ENCODE results near the gene ADRB1. TPM values are rescaled to one million over a fixed set of nuclear protein-coding genes. Genes with fewer than 3 reads are reported as not detected.

The ADRB1 gene
- total RNA-seq, 3 donors from 2014 or later (not counting 1 experiment from before 2014, with no cell fraction given): 0.12 to 2.9 (median 2.1) TPM

DNA sequence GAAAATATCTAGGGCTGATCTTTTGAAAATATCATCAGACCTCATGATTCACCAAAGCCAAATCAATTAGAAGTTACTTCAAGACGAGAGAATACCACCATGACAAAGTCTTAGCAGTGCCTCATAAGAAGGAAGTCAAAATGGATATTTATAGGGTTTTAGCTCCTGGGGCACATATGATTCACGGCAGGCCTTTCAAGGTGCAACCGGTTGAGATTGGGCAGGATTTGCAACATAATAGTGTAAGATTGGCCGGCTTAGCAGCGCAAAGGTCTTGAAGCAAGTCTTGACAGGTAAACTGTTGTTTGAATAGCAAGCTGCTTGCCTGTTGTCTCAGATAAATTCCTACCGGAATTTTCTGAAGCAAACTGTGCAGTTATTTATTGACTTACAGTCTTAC is 17.5 kb downstream of the ADRB1 start:
- peaks cover 5% of the 10 kb centered on the region for H3K4me1 ChIP-seq (ENCODE audit: control insufficient read depth, insufficient read depth, low read length)
- H3K27me3 Mint-ChIP-seq (ENCODE audit: low read depth in 2 of 2): peaks cover 0 to 14% of the 10 kb centered on the region in 2 donors
- H3K27me3 ChIP-seq (ENCODE audit: control insufficient read depth, insufficient read depth, low read length): no peaks in the 10 kb centered on the region
- no peaks in the 10 kb centered on the region for H3K36me3 Mint-ChIP-seq
- no peak overlapping the region for H3K4me3 Mint-ChIP-seq
- WGBS (ENCODE audit: insufficient coverage): 67% methylated on average over 5 of the region's 6 CpGs
- ATAC-seq (no peak), DNase-seq (no peak)
- H3K27ac ChIP-seq (ENCODE audit: low read length): no peak overlapping the region
- H3K9me3 ChIP-seq (ENCODE audit: control insufficient read depth, insufficient read depth, low read length): no peaks in the 10 kb centered on the region
- no peaks in the 10 kb centered on the region for H3K9me3 Mint-ChIP-seq
- H3K36me3 ChIP-seq (ENCODE audit: control insufficient read depth, insufficient read depth, low read length): no peaks in the 10 kb centered on the region
- H3K4me3 ChIP-seq (ENCODE audit: low read length): no peak overlapping the region
- no peak overlapping the region for H3K27ac Mint-ChIP-seq
- intact Hi-C loops (cut with micrococcal nuclease): no loop called here
- peaks cover 9 to 23% of the 10 kb centered on the region in 2 donors for H3K4me1 Mint-ChIP-seq
- TF ChIP-seq CTCF (IDR thresholded peaks at IDR 0.05): no peak

GRCh38 chr10:114061789-114062188 is 18.1 kb downstream of the ADRB1 start:
- DNase-seq: no peak
- Histone ChIP-seq H3K4me1 (ENCODE audit: control insufficient read depth, insufficient read depth, low read length) (peaks cover 5% of the 10 kb centered on the region), H3K36me3 (ENCODE audit: control insufficient read depth, insufficient read depth, low read length) (no peaks in the 10 kb centered on the region), H3K27me3 (ENCODE audit: control insufficient read depth, insufficient read depth, low read length) (no peaks in the 10 kb centered on the region), H3K27ac (ENCODE audit: low read length) (no peak overlapping the region), H3K4me3 (ENCODE audit: low read length) (no peak overlapping the region), H3K9me3 (ENCODE audit: control insufficient read depth, insufficient read depth, low read length) (no peaks in the 10 kb centered on the region)
- Mint-ChIP-seq H3K4me1 (peaks cover 9 to 22% of the 10 kb centered on the region in 2 donors), H3K9me3 (no peaks in the 10 kb centered on the region), H3K36me3 (no peaks in the 10 kb centered on the region), H3K27ac (no peak overlapping the region), H3K27me3 (ENCODE audit: low read depth in 2 of 2) (peaks cover 0 to 16% of the 10 kb centered on the region in 2 donors), H3K4me3 (no peak overlapping the region)
- WGBS (ENCODE audit: insufficient coverage): 82% methylated on average over 5 of the region's 9 CpGs
- intact Hi-C loops (cut with micrococcal nuclease): no loop called here
- no peak for TF ChIP-seq CTCF (IDR thresholded peaks at IDR 0.05)
- no peak for ATAC-seq

DNA sequence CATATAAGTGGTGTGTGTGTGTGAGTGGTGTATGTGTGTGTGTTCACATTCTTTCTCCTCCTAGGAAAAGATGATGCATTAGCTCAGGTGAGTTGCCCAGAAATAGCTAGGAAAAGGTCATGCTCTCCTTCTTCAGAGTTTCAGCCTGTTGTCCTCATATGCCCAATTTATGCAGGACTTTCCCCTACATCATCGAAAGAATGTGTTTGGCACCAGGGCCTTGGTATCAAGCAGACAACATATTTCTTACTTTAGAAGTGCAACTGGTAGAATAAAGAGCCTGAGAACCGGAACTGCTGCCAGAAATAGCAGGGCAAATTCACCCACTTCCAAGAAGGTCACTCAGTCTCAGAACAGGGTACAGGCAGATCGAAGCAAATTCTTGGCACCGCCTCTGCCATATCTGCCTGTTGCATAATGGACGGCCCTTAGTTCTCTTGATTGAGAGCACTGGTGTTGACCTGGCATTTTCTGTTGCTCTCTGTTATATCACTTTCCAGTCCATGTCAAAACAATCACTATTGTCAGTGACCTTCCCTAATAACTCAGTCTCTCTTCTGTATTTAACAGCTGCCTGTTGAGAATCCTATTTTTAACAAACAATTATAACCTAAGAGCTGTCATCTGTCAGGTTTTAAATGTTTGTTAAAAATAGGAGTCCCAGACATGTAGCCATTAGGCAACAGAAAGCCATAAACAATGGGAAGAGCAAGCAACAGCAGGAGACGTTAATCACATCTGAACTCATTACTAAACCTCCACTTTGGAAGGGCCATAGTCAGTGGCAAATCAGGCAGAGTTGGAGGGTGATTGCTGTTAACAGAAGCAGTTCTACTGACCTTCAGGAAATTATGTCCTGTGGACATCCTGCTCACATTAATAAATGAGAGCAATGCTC is 20.7 kb downstream of the ADRB1 start:
- no peaks in the 10 kb centered on the region for H3K36me3 ChIP-seq (ENCODE audit: control insufficient read depth, insufficient read depth, low read length)
- 94% methylated on average over 5 of the region's 6 CpGs for WGBS (ENCODE audit: insufficient coverage)
- Mint-ChIP-seq H3K27me3 (ENCODE audit: low read depth in 2 of 2) (peaks cover 0 to 16% of the 10 kb centered on the region in 2 donors), H3K4me1 (peaks cover 5 to 19% of the 10 kb centered on the region in 2 donors), H3K36me3 (no peaks in the 10 kb centered on the region), H3K4me3 (no peak overlapping the region), H3K9me3 (no peaks in the 10 kb centered on the region), H3K27ac (no peak overlapping the region)
- ATAC-seq (no peak), DNase-seq (no peak)
- TF ChIP-seq CTCF (IDR thresholded peaks at IDR 0.05): no peak
- H3K4me3 ChIP-seq (ENCODE audit: low read length): no peak overlapping the region
- intact Hi-C loops (cut with micrococcal nuclease): no loop called here
- no peaks in the 10 kb centered on the region for H3K27me3 ChIP-seq (ENCODE audit: control insufficient read depth, insufficient read depth, low read length)
- H3K4me1 ChIP-seq (ENCODE audit: control insufficient read depth, insufficient read depth, low read length): peaks cover 5% of the 10 kb centered on the region
- no peak overlapping the region for H3K27ac ChIP-seq (ENCODE audit: low read length)
- no peaks in the 10 kb centered on the region for H3K9me3 ChIP-seq (ENCODE audit: control insufficient read depth, insufficient read depth, low read length)
